ENCODE data around the gene CLEC2L. TPM values are rescaled to one million over a fixed set of nuclear protein-coding genes. Genes with fewer than 3 reads are reported as not detected.

The CLEC2L gene
- total and polyA plus RNA-seq, 2 of the 4 experiments (the other 2 are of a cell fraction) = not detected

- Histone ChIP-seq H3K79me1 (ENCODE audit: low read depth in 1 of 2, low read length in 2 of 2) (no peaks in the 10 kb centered on the region), H2BK20ac (ENCODE audit: low read depth, low read length) (no peak overlapping the region), H3K23ac (ENCODE audit: low read depth, low read length) (no peak overlapping the region), H2AK5ac (ENCODE audit: low read depth, low read length) (no peak overlapping the region), H4K91ac (ENCODE audit: insufficient read depth, low read depth, low read length) (no peak overlapping the region), H4K5ac (ENCODE audit: low read depth, low read length) (no peak overlapping the region), H3K9ac (ENCODE audit: low read depth, low read length) (no peak overlapping the region), H3K4me2 (ENCODE audit: low read depth, low read length) (peak overlapping the region; percentile 3; the same call in 1 of the 2 replicates), H3K36me3 (ENCODE audit: control insufficient read depth, insufficient read depth, low read length) (no peaks in the 10 kb centered on the region), H2BK5ac (ENCODE audit: low read depth, low read length, poor library complexity, severe bottlenecking) (no peak overlapping the region), H2AFZ (replicated peaks; ENCODE audit: low read length, poor library complexity) (no peak overlapping the region), H4K8ac (ENCODE audit: low read depth in 2 of 2, low read length in 2 of 2) (no peak overlapping the region), H3K27ac (ENCODE audit: insufficient read depth, low read length) (no peak overlapping the region), H4K20me1 (ENCODE audit: insufficient read depth, low read length) (peaks cover 4% of the 10 kb centered on the region; the same call in 1 of the 2 replicates), H3K4me3 (ENCODE audit: insufficient read depth, low read depth, low read length) (no peak overlapping the region), H3K9me1 (ENCODE audit: insufficient read depth, low read length) (peaks cover 4% of the 10 kb centered on the region), H3K14ac (replicated peaks; ENCODE audit: low read depth, low read length) (no peak overlapping the region), H3K4me1 (ENCODE audit: control insufficient read depth, insufficient read depth, low read length) (peaks cover 6% of the 10 kb centered on the region; the same call in 1 of the 2 replicates), H2BK15ac (ENCODE audit: low read depth, low read length) (no peak overlapping the region), H3K27me3 (ENCODE audit: control insufficient read depth, insufficient read depth, low read length) (peaks cover 28% of the 10 kb centered on the region), H3K18ac (ENCODE audit: low read depth, low read length) (no peak overlapping the region), H3K4ac (ENCODE audit: low read depth, low read length) (no peak overlapping the region), H2AK9ac (replicated peaks; ENCODE audit: low read depth, low read length, poor library complexity) (no peak overlapping the region), H2BK120ac (ENCODE audit: low read depth, low read length) (no peak overlapping the region), H3K9me3 (ENCODE audit: control insufficient read depth, insufficient read depth, low read length) (no peaks in the 10 kb centered on the region; the same call in none of the 2 replicates), H3K56ac (ENCODE audit: extremely low read depth, insufficient read depth, low read length) (no peak overlapping the region)
- WGBS, 2 experiments (ENCODE audit: extremely low coverage in 2 of 2, insufficient read length in 1 of 2) = no CpG with 5 or more reads among the region's 8 CpGs
- ATAC-seq (ENCODE audit: low read depth) (peak; percentile 90), DNase-seq (peak; percentile 98)
- BruUV-seq (replicated peaks) = no TSS peak
- in situ Hi-C loops (cut with MboI; ENCODE audit: low sequenced_read_pairs) (no loop called here), intact Hi-C loops (cut with micrococcal nuclease) (no loop called here), dilution Hi-C loops (cut with HindIII; ENCODE audit: low sequenced_read_pairs, unreplicated experiment) (no loop called here)
- CTCF ChIA-PET = no interaction called here
- POLR2A ChIA-PET (ENCODE audit: unreplicated experiment) = no interaction called here
- TF ChIP-seq CEBPB (IDR thresholded peaks at IDR 0.05; ENCODE audit: low read depth, low read length) = peak; percentile 76
- TF ChIP-seq MAZ (IDR thresholded peaks at IDR 0.05; ENCODE audit: borderline replicate concordance, low read depth, low read length) = peak; percentile 54
- TF ChIP-seq USF2 (IDR thresholded peaks at IDR 0.05; ENCODE audit: low read depth, low read length) = 0 out of 2 replicates have a peak, but pooled peaks have one; percentile 9
- TF ChIP-seq MXI1 (IDR thresholded peaks at IDR 0.05; ENCODE audit: borderline replicate concordance, low read depth, low read length) = no peak
- no peak for TF ChIP-seq CHD1 (IDR thresholded peaks at IDR 0.05; ENCODE audit: low read depth, low read length)
- peak; percentile 27; the same call in 1 of the 2 replicates for TF ChIP-seq RAD21 (IDR thresholded peaks at IDR 0.05; ENCODE audit: low read length)
- peak; percentile 26; the same call in 1 of the 2 replicates for TF ChIP-seq POLR2A (IDR thresholded peaks at IDR 0.05; ENCODE audit: low read depth, low read length)
- peak; percentile 9; the same call in 1 of the 2 replicates for TF ChIP-seq SMC3 (IDR thresholded peaks at IDR 0.05; ENCODE audit: low read depth, low read length)
- TF ChIP-seq MAFK (IDR thresholded peaks at IDR 0.05; ENCODE audit: low read depth, low read length) = no peak
- TF ChIP-seq FOS (IDR thresholded peaks at IDR 0.05; ENCODE audit: low read depth, low read length) = peak; percentile 83
- TF ChIP-seq RCOR1 (IDR thresholded peaks at IDR 0.05; ENCODE audit: insufficient replicate concordance, low read length) = peak; percentile 40
- no peak for TF ChIP-seq NFE2L2 (IDR thresholded peaks at IDR 0.05; ENCODE audit: low read depth, low read length)
- TF ChIP-seq CTCF (conservative IDR thresholded peaks at IDR 0.05; ENCODE audit: low read depth, low read length) = no peak
- TF ChIP-seq ELK1 (IDR thresholded peaks at IDR 0.05; ENCODE audit: borderline replicate concordance, low read depth, low read length) = no peak
Measured at GRCh38 chr7:139526578-139527544, 3.4 kb downstream of the CLEC2L start.

All from IMR-90 (cell line).